Endothelial cell of umbilical vein (primary cell): ENCODE results near the gene ARGLU1. TPM values are rescaled to one million over a fixed set of nuclear protein-coding genes. Genes with fewer than 3 reads are reported as not detected.

Experiments used
- BruUV-seq: library from RNA; stranded (reverse); fragments of 400-500 nt; replicated peaks from 2 replicates; lab custom pipeline; 2021; lab: Mats Ljungman, UMichigan
- CTCF ChIA-PET: fragments of 300-600, 350-600 bp; sonication (Branson Sonifier 250); formaldehyde crosslinking; loops from one replicate; lab custom pipeline; 2021; ENCODE audit warnings: antibody characterized with exemption, inconsistent platforms; lab: Charles Lee
- POLR2A ChIA-PET: fragments of 300-600, 350-600 bp; sonication (Branson Sonifier 250); formaldehyde crosslinking; loops from one replicate; lab custom pipeline; 2021; ENCODE audit warnings: antibody characterized with exemption, inconsistent platforms; lab: Charles Lee
- DNase-seq: peaks from one replicate; pipeline ENCODE4 v3.0.0-alpha.2; 2011; ENCODE audit warnings: low read depth, low spot score
- FAIRE-seq: peaks from 2 replicates; lab custom pipeline; 2011; peaks lifted over from hg19 to GRCh38; lab: Jason Lieb, UNC
- H2AFZ ChIP-seq: 2 replicates; pipeline ENCODE4 v1.6.0; 2012; ENCODE audit warnings: low read depth, low read length, control low read depth, inconsistent platforms
- H3K27ac ChIP-seq: 2 replicates; pipeline ENCODE4 v1.5.1; 2011; ENCODE audit warnings: low read depth, mild to moderate bottlenecking, control low read depth, low read length, moderate library complexity; ENCODE audit not compliant: insufficient read depth
- H3K27me3 ChIP-seq, 2 experiments: 2 replicates each; pipeline versions ENCODE4 v1.6.0 to v1.6.1; 2011; ENCODE audit warnings: low read length in 2 of 2, mixed read lengths in 1 of 2; ENCODE audit not compliant: control insufficient read depth in 2 of 2, insufficient read depth in 2 of 2
- H3K36me3 ChIP-seq, 2 experiments: 2 replicates in 1 of 2; 3 replicates in 1 of 2; pipeline ENCODE4 v1.5.1; 2011; ENCODE audit warnings: low read length in 2 of 2, mild to moderate bottlenecking in 1 of 2, moderate library complexity in 1 of 2; ENCODE audit not compliant: control insufficient read depth in 2 of 2, insufficient read depth in 2 of 2; ENCODE audit errors: extremely low read depth in 1 of 2
- H3K4me1 ChIP-seq: 3 replicates; pipeline ENCODE4 v1.5.1; 2011; ENCODE audit warnings: mild to moderate bottlenecking, low read length; ENCODE audit not compliant: control insufficient read depth, insufficient read depth; ENCODE audit errors: extremely low read depth
- H3K4me2 ChIP-seq: 2 replicates; pipeline ENCODE4 v1.6.1; 2011; ENCODE audit warnings: low read length, control low read depth, mixed read lengths; ENCODE audit not compliant: insufficient read depth
- H3K4me3 ChIP-seq, 3 experiments: fragments of 200-600 bp in 1 of 3; sonication (generic), shearing (Covaris generic) in 1 of 3; replicated peaks in 1 of 3; 2 replicates each; pipeline ENCODE4 v1.5.1; 2011 to 2016; ENCODE audit warnings: control low read depth in 3 of 3, low read length in 3 of 3, mild to moderate bottlenecking in 2 of 3, inconsistent platforms in 1 of 3, low read depth in 1 of 3, moderate library complexity in 1 of 3; ENCODE audit not compliant: insufficient read depth in 1 of 3
- H3K79me2 ChIP-seq: 2 replicates; pipeline ENCODE4 v1.6.0; 2012; ENCODE audit warnings: low read length, inconsistent platforms; ENCODE audit not compliant: control insufficient read depth, insufficient read depth
- H3K9ac ChIP-seq: replicated peaks from 2 replicates; pipeline ENCODE3; 2011; ENCODE audit warnings: low read length, control low read depth; ENCODE audit not compliant: insufficient read depth; ENCODE audit errors: extremely low read depth
- H3K9me1 ChIP-seq: replicated peaks from 3 replicates; pipeline ENCODE4 v1.6.0; 2011; ENCODE audit warnings: mild to moderate bottlenecking, low read length; ENCODE audit not compliant: control insufficient read depth, insufficient read depth; ENCODE audit errors: extremely low read depth
- H3K9me3 ChIP-seq: replicated peaks from 2 replicates; pipeline ENCODE4 v1.5.1; 2012; ENCODE audit warnings: low read length, inconsistent platforms; ENCODE audit not compliant: control insufficient read depth, insufficient read depth
- H4K20me1 ChIP-seq: replicated peaks from 2 replicates; pipeline ENCODE3; 2011; ENCODE audit warnings: mild to moderate bottlenecking, low read length; ENCODE audit not compliant: control insufficient read depth, insufficient read depth; ENCODE audit errors: extremely low read depth
- CTCF ChIP-seq, 2 donors: IDR thresholded peaks; 1 replicate in 1 of 2; 2 replicates in 1 of 2; pipeline ENCODE4 v1.5.1; 2011; ENCODE audit warnings: low read length in 2 of 2, mild to moderate bottlenecking in 2 of 2, moderate library complexity in 2 of 2, control low read depth in 1 of 2, inconsistent platforms in 1 of 2, low read depth in 1 of 2; ENCODE audit not compliant: insufficient read depth in 1 of 2; ENCODE audit errors: extremely low read depth in 1 of 2
- EZH2 ChIP-seq: IDR thresholded peaks from 2 replicates; pipeline ENCODE4 v1.6.1; 2012; ENCODE audit warnings: borderline replicate concordance, low read depth, mild to moderate bottlenecking, moderate library complexity, low read length, inconsistent platforms; ENCODE audit not compliant: severe bottlenecking
- FOS ChIP-seq: IDR thresholded peaks from 2 replicates; pipeline ENCODE4 v1.6.1; 2011; ENCODE audit warnings: mild to moderate bottlenecking, low read length, moderate library complexity, borderline replicate concordance; ENCODE audit not compliant: insufficient read depth
- GATA2 ChIP-seq: IDR thresholded peaks from 2 replicates; pipeline ENCODE4 v1.7.0; 2011; ENCODE audit warnings: low read depth, mild to moderate bottlenecking, moderate library complexity, mixed read lengths, low read length; ENCODE audit not compliant: insufficient read length, insufficient read depth
- JUN ChIP-seq: IDR thresholded peaks from 2 replicates; pipeline ENCODE4 v1.6.1; 2011; ENCODE audit warnings: borderline replicate concordance, low read depth; ENCODE audit not compliant: insufficient read length, insufficient read depth
- MAX ChIP-seq: IDR thresholded peaks from 2 replicates; pipeline ENCODE4 v1.6.1; 2011; ENCODE audit not compliant: insufficient read depth, insufficient read length
- MYC ChIP-seq: IDR thresholded peaks from one replicate; pipeline ENCODE4 v1.6.1; 2011; ENCODE audit warnings: mild to moderate bottlenecking, low read depth, low read length
- POLR2A ChIP-seq: IDR thresholded peaks from 2 replicates; pipeline ENCODE4 v1.6.1; 2012; ENCODE audit warnings: low read depth, mild to moderate bottlenecking, control low read depth, low read length
- POLR2AphosphoS5 ChIP-seq: IDR thresholded peaks from 2 replicates; pipeline ENCODE4 v1.6.1; 2012; ENCODE audit warnings: low read depth, mild to moderate bottlenecking, control low read depth, low read length, moderate library complexity; ENCODE audit not compliant: insufficient read depth
- dilution Hi-C: fragments of 300-500 bp; cut with MboI; formaldehyde crosslinking; loops from one replicate; pipeline ENCODE4 v1.15.0; 2019; ENCODE audit warnings: low sequenced_read_pairs; ENCODE audit not compliant: extremely low pct_ligation_motif_present
- intact Hi-C: fragments of 100-400 bp; cut with micrococcal nuclease; formaldehyde crosslinking; loops from one replicate; pipeline ENCODE4 v1.10.0; 2022
- polyA plus RNA-seq, 4 experiments: library from polyadenylated mRNA; depleted of rRNA in 3 of 4; stranded (reverse) in 3 of 4; unstranded in 1 of 4; fragments of >200 nt; gene quantifications; 2 replicates each; pipeline versions ENCODE4 v1.2.1 to v1.2.3, GENCODE V29; 2011 to 2012; ENCODE audit warnings: missing spikeins in 1 of 4
- total RNA-seq: library from RNA; stranded (reverse); gene quantifications from 2 replicates; pipeline ENCODE4 v1.2.3, GENCODE V29; 2021

The ARGLU1 gene
- total and polyA plus RNA-seq, 2 donors (not counting 3 experiments of a cell fraction or from before 2014, with no cell fraction given): 44.4 to 111 TPM

GRCh38 chr13:106533943-106534638 is 33.8 kb downstream of the ARGLU1 start:
- peak overlapping the region; percentile 75 to 95 (median 87) for H3K4me3 ChIP-seq
- H3K9ac ChIP-seq: peak overlapping the region; percentile 93
- peak; percentile 38 for FAIRE-seq
- no TSS peak for BruUV-seq
- dilution Hi-C loops (no loop called here), intact Hi-C loops (loop anchor here (1.0 to 10.0 kb wide), 11 partner anchors 158 to 1549 kb away; no protein-coding TSS in a partner anchor)
- no peak for TF ChIP-seq MYC
- no peak for TF ChIP-seq EZH2
- TF ChIP-seq POLR2A: no peak
- TF ChIP-seq JUN: no peak
- TF ChIP-seq MAX: no peak
- TF ChIP-seq FOS: no peak
- no peak for TF ChIP-seq POLR2AphosphoS5
- TF ChIP-seq CTCF (IDR thresholded peaks at IDR 0.05; ENCODE audit: extremely low read depth in 1 of 2, insufficient read depth in 1 of 2, low read depth in 1 of 2, low read length in 2 of 2): no peak
- TF ChIP-seq GATA2: no peak
- peaks cover 48% of the 10 kb centered on the region for H3K4me1 ChIP-seq
- H3K79me2 ChIP-seq: peaks cover 49% of the 10 kb centered on the region
- peaks cover 3% of the 10 kb centered on the region for H4K20me1 ChIP-seq
- ChIA-PET POLR2A (interaction anchor here (0.5 to 1.2 kb wide), 7 partner anchors 30 to 1757 kb away, joined by 3 to 7 read pairs (median 3); no protein-coding TSS in a partner anchor), CTCF (interaction anchor here (0.6 to 5.1 kb wide), 20 partner anchors 9 to 1963 kb away, joined by 3 to 36 read pairs (median 4); no protein-coding TSS in a partner anchor)
- H3K27ac ChIP-seq: peak overlapping the region; percentile 85
- H3K4me2 ChIP-seq: peak overlapping the region; percentile 70
- H3K9me1 ChIP-seq: no peaks in the 10 kb centered on the region
- H3K36me3 ChIP-seq: no peaks in the 10 kb centered on the region
- H3K9me3 ChIP-seq: no peaks in the 10 kb centered on the region
- DNase-seq: peak; percentile 67
- peak overlapping the region; percentile 56 for H2AFZ ChIP-seq
- no peaks in the 10 kb centered on the region for H3K27me3 ChIP-seq
